ENCODE data around the gene LRRC14B.
A peak's percentile ranks its signal among the peaks of the same experiment; 100 is the strongest.

LRRC14B gene

DNA sequence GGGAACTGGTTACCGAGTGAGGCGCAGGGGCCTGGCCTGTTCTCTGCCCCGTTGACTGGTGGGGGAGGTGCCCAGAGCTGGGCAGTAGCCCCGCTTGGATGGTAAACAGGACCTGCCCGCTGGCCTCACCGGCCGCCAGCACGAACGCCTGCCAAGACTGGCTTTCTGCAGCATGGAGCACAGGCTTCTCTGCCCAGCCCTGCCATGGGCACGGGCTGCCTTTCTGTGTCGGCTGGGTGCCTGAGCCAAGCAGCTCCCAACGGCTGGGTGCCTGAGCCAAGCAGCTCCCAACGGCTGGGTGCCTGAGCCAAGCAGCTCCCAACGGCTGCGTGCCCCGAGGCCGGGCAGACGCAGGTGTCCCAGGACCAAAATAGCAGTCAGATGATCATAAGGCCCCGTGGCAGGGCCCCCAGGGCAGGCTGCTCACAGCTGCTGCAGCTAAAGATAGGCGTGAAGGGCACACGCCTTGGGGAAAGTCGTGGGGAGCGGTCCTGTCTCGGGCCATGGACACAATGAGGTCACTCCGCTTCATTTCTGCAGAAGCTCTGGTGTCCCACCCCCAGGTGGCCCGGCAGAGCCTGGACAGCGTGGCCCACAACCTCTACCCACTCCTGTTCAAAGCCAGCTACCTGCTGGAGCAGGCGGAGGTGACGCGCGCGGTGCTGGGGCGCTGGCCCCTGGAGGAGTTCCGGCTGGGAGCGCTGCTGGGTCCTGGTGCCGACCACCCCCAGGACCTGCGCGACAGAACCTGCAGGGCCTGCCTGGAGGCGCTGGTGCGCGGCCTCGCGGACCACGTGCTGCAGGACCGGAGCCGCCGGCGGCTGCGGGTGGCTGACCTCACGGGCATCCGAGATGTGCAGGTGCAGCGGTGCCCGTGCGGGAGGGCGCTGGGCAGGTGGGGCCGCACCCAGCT, at the start of gene LRRC14B:
TSS of gene LRRC14B (plus strand) at position 460 of the 913 bp plus-strand sequence. CDS start at position 504, 44 bp downstream.
- no peaks in the 10 kb centered on the region for H3K36me3 ChIP-seq (ENCODE audit: control insufficient read depth, low read length)
- peak within 1 kb of the TSS; percentile 65 for H3K4me3 ChIP-seq (ENCODE audit: low read length)
- H3K9me3 ChIP-seq (ENCODE audit: control insufficient read depth, insufficient read depth, low read length) = no peaks in the 10 kb centered on the region
- H3K27me3 ChIP-seq (ENCODE audit: control insufficient read depth, low read length) = no peaks in the 10 kb centered on the region
- H3K27ac ChIP-seq (ENCODE audit: low read depth, low read length) = peak within 1 kb of the TSS; percentile 80
- peaks cover 81% of the 10 kb centered on the region for H3K4me1 ChIP-seq (ENCODE audit: control insufficient read depth, low read length)
- peak within 1 kb of the TSS; percentile 77 for H3K4me2 ChIP-seq (ENCODE audit: low read length)
- H3F3A ChIP-seq (ENCODE audit: control insufficient read depth, insufficient read depth) = peaks cover 7% of the 10 kb centered on the region; the same call in 1 of the 2 replicates
- peaks cover 5% of the 10 kb centered on the region; the same call in 1 of the 2 replicates for H3K79me2 ChIP-seq (ENCODE audit: control insufficient read depth, low read length)
- H3K9me2 ChIP-seq (replicated peaks; ENCODE audit: control insufficient read depth, low read length) = no peaks in the 10 kb centered on the region
- H4K20me1 ChIP-seq (ENCODE audit: control insufficient read depth, insufficient read depth, low read depth, low read length) = no peaks in the 10 kb centered on the region
- TF ChIP-seq, protein P1, sequence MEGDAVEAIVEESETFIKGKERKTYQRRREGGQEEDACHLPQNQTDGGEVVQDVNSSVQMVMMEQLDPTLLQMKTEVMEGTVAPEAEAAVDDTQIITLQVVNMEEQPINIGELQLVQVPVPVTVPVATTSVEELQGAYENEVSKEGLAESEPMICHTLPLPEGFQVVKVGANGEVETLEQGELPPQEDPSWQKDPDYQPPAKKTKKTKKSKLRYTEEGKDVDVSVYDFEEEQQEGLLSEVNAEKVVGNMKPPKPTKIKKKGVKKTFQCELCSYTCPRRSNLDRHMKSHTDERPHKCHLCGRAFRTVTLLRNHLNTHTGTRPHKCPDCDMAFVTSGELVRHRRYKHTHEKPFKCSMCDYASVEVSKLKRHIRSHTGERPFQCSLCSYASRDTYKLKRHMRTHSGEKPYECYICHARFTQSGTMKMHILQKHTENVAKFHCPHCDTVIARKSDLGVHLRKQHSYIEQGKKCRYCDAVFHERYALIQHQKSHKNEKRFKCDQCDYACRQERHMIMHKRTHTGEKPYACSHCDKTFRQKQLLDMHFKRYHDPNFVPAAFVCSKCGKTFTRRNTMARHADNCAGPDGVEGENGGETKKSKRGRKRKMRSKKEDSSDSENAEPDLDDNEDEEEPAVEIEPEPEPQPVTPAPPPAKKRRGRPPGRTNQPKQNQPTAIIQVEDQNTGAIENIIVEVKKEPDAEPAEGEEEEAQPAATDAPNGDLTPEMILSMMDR (IDR thresholded peaks at IDR 0.05; ENCODE audit: low read depth, low read length, poor library complexity, severe bottlenecking) = no peak
- no peak for TF ChIP-seq EZH2phosphoT487 (IDR thresholded peaks at IDR 0.05; ENCODE audit: borderline replicate concordance, low read length)

DNA sequence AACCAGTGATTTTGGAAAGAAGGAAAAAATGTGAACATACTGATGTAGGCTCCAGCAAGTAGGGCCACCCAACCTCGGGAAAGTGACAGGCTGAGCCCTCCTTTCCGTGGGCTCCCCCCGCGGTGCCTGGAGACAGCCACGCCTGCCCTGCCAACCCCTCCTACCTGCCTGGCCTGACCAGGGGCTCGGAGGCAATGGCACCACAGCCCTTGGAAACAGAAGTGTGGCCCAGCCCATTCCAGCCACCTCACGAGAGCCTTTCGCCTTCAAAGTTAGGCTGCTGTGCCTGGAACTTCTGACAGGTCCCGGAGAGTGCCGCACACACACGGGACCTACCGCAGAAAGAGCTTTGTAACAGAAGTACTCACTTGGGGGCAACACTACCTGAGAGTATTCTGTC, 49.5 kb upstream of the LRRC14B start:
- Histone ChIP-seq H3K4me1 (ENCODE audit: control insufficient read depth, low read length) (no peaks in the 10 kb centered on the region), H3K4me3 (ENCODE audit: low read length) (no peak overlapping the region), H3K27me3 (ENCODE audit: control insufficient read depth, low read length) (no peaks in the 10 kb centered on the region), H3K9me2 (replicated peaks; ENCODE audit: control insufficient read depth, low read length) (no peaks in the 10 kb centered on the region), H3F3A (ENCODE audit: control insufficient read depth, insufficient read depth) (no peaks in the 10 kb centered on the region), H3K27ac (ENCODE audit: low read depth, low read length) (no peak overlapping the region), H4K20me1 (ENCODE audit: control insufficient read depth, insufficient read depth, low read depth, low read length) (no peaks in the 10 kb centered on the region), H3K36me3 (ENCODE audit: control insufficient read depth, low read length) (no peaks in the 10 kb centered on the region), H3K4me2 (ENCODE audit: low read length) (no peak overlapping the region), H3K79me2 (ENCODE audit: control insufficient read depth, low read length) (no peaks in the 10 kb centered on the region), H3K9me3 (ENCODE audit: control insufficient read depth, insufficient read depth, low read length) (peaks cover 2% of the 10 kb centered on the region)
- TF ChIP-seq, protein P1 (IDR thresholded peaks at IDR 0.05; ENCODE audit: low read depth, low read length, poor library complexity, severe bottlenecking) = no peak
- no peak for TF ChIP-seq EZH2phosphoT487 (IDR thresholded peaks at IDR 0.05; ENCODE audit: borderline replicate concordance, low read length)

DNA sequence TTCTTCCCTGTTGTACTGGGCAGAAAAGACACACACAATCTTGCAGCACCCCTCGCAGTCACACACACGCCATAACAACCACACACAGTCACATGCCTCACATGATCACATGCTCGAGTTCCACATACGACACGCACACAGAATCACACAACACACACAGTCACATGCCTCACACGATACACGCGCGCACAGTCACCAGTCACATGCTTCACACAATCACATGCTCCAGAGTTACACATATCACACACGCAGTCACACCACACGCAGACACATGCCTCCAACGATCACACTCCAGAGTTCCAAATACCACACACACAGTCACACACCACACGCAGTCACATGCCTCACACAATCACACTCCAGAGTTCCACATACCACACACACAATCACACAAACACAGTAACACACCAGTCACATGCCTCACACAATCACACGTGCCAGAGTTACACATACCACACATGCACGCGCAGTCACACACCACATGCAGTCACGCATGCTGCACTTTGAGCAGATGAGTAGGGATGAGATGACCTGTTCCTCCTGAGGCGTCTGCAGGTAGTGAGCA, 49.0 kb upstream of the LRRC14B start:
- Histone ChIP-seq H3K36me3 (ENCODE audit: control insufficient read depth, low read length) (no peaks in the 10 kb centered on the region), H3K4me2 (ENCODE audit: low read length) (no peak overlapping the region), H3K4me3 (ENCODE audit: low read length) (no peak overlapping the region), H3K9me3 (ENCODE audit: control insufficient read depth, insufficient read depth, low read length) (peaks cover 7% of the 10 kb centered on the region), H3K4me1 (ENCODE audit: control insufficient read depth, low read length) (no peaks in the 10 kb centered on the region), H3K27ac (ENCODE audit: low read depth, low read length) (no peak overlapping the region), H3K79me2 (ENCODE audit: control insufficient read depth, low read length) (no peaks in the 10 kb centered on the region), H4K20me1 (ENCODE audit: control insufficient read depth, insufficient read depth, low read depth, low read length) (no peaks in the 10 kb centered on the region), H3K9me2 (replicated peaks; ENCODE audit: control insufficient read depth, low read length) (no peaks in the 10 kb centered on the region), H3K27me3 (ENCODE audit: control insufficient read depth, low read length) (no peaks in the 10 kb centered on the region), H3F3A (ENCODE audit: control insufficient read depth, insufficient read depth) (no peaks in the 10 kb centered on the region)
- TF ChIP-seq EZH2phosphoT487 (IDR thresholded peaks at IDR 0.05; ENCODE audit: borderline replicate concordance, low read length) = no peak
- TF ChIP-seq, protein P1 (IDR thresholded peaks at IDR 0.05; ENCODE audit: low read depth, low read length, poor library complexity, severe bottlenecking) = no peak

All from DOHH2 (cell line).